GM12878 (cell line): ENCODE results near the gene KMT2B. TPM values are rescaled to one million over a fixed set of nuclear protein-coding genes. Genes with fewer than 3 reads are reported as not detected.

Experiments
- ATF7 ChIP-seq: fragments of 450-650 bp; IDR thresholded peaks from 2 replicates; pipeline ENCODE4 v1.6.1; 2016; ENCODE audit warnings: low read depth, mild to moderate bottlenecking
- CBX5 ChIP-seq: sonication (generic); IDR thresholded peaks from 2 replicates; pipeline ENCODE4 v1.6.1; 2016; ENCODE audit warnings: low read depth, moderate library complexity, mild to moderate bottlenecking, inconsistent platforms
- CEBPZ ChIP-seq: fragments of 150-350 bp; IDR thresholded peaks from 2 replicates; pipeline ENCODE4 v1.6.1; 2016; ENCODE audit warnings: low read depth, low read length
- E2F4 ChIP-seq: IDR thresholded peaks from 2 replicates; pipeline ENCODE4 v1.6.1; 2012; ENCODE audit warnings: low read depth, low read length, improper control_type of control experiment
- ESRRA ChIP-seq: IDR thresholded peaks from 2 replicates; pipeline ENCODE4 v1.6.1; 2012; ENCODE audit warnings: mild to moderate bottlenecking, low read length, improper control_type of control experiment
- FOS ChIP-seq: IDR thresholded peaks from 3 replicates; pipeline ENCODE4 v1.6.1; 2011; ENCODE audit warnings: borderline replicate concordance; ENCODE audit not compliant: insufficient read length; ENCODE audit errors: extremely low read depth
- FOXM1 ChIP-seq: IDR thresholded peaks from 2 replicates; pipeline ENCODE4 v1.6.1; 2012; ENCODE audit warnings: low read depth, mild to moderate bottlenecking, inconsistent platforms, low read length, moderate library complexity
- IKZF2 ChIP-seq, 2 experiments: fragments of 450-650 bp; IDR thresholded peaks; 2 replicates each; pipeline ENCODE4 v1.6.1; 2017; ENCODE audit warnings: mild to moderate bottlenecking in 2 of 2, moderate library complexity in 2 of 2
- MEF2A ChIP-seq: IDR thresholded peaks from 2 replicates; pipeline ENCODE4 v1.6.1; 2011; ENCODE audit warnings: low read depth, mild to moderate bottlenecking, low read length, moderate library complexity; ENCODE audit not compliant: insufficient read depth
- MTA2 ChIP-seq: fragments of 450-650 bp; IDR thresholded peaks from 2 replicates; pipeline ENCODE4 v1.6.1; 2016; ENCODE audit warnings: low read depth, mild to moderate bottlenecking, moderate library complexity
- MYC ChIP-seq: IDR thresholded peaks from 2 replicates; pipeline ENCODE4 v1.6.1; 2011; ENCODE audit warnings: mild to moderate bottlenecking, low read length, moderate library complexity, inconsistent platforms; ENCODE audit not compliant: insufficient read depth, insufficient replicate concordance, insufficient read length, severe bottlenecking
- NBN ChIP-seq: fragments of 450-650 bp; IDR thresholded peaks from 2 replicates; pipeline ENCODE4 v1.6.1; 2016
- POLR2A ChIP-seq: IDR thresholded peaks from 2 replicates; pipeline ENCODE4 v1.6.1; 2011; ENCODE audit warnings: low read depth, mild to moderate bottlenecking, low read length
- RBBP5 ChIP-seq: fragments of 200-600 bp; sonication (generic); conservative IDR thresholded peaks from 2 replicates; pipeline ENCODE4 v1.6.1; 2016
- SMARCA5 ChIP-seq: fragments of 450-650 bp; IDR thresholded peaks from 2 replicates; pipeline ENCODE4 v1.6.1; 2017; ENCODE audit warnings: mild to moderate bottlenecking
- TCF12 ChIP-seq: IDR thresholded peaks from 2 replicates; pipeline ENCODE4 v1.6.1; 2011; ENCODE audit warnings: low read depth, mild to moderate bottlenecking, low read length
- ZNF622 ChIP-seq: fragments of 450-650 bp; IDR thresholded peaks from 2 replicates; pipeline ENCODE4 v1.6.1; 2017; ENCODE audit warnings: mild to moderate bottlenecking, inconsistent platforms
- polyA plus RNA-seq, 11 experiments: library from polyadenylated mRNA; depleted of rRNA in 4 of 11; unstranded in 6 of 11; stranded (reverse) in 5 of 11; fragments of >200 nt; fragmentation: Nextera tagmentation in 4 of 11; fragmentation: Illumina TruSeq in 1 of 11; extraction: Ambion mirVana in 4 of 11; extraction: Trizol in 1 of 11; gene quantifications; 1 replicate in 1 of 11; 2 replicates in 10 of 11; pipeline versions ENCODE4 v1.2.1 to v1.2.3, GENCODE V29; 2011 to 2016; ENCODE audit warnings: inconsistent platforms in 2 of 11, missing spikeins in 2 of 11, low read depth in 1 of 11
- total RNA-seq, 4 experiments: library from RNA; depleted of rRNA in 3 of 4; stranded (reverse); fragments of >200 nt in 3 of 4; fragmentation: Illumina TruSeq in 1 of 4; extraction: Trizol in 1 of 4; gene quantifications; 2 replicates each; pipeline versions ENCODE4 v1.2.1 to v1.2.3, GENCODE V29; 2013 to 2021
- TF ChIP-seq, protein P1 (sequence below): fragments of 450-650 bp; IDR thresholded peaks from 2 replicates; pipeline ENCODE4 v1.6.1; 2014; ENCODE audit warnings: mild to moderate bottlenecking
- TF ChIP-seq, protein P2 (sequence below), 3 experiments: IDR thresholded peaks in 2 of 3; conservative IDR thresholded peaks in 1 of 3; 2 replicates each; pipeline ENCODE4 v1.5.1; 2011; ENCODE audit warnings: low read depth in 3 of 3, low read length in 3 of 3, mild to moderate bottlenecking in 3 of 3, control low read depth in 2 of 3, moderate library complexity in 2 of 3, inconsistent platforms in 1 of 3, mixed read lengths in 1 of 3; ENCODE audit not compliant: control insufficient read depth in 2 of 3, insufficient read depth in 1 of 3; ENCODE audit errors: extremely low read depth in 1 of 3
- TF ChIP-seq, protein P3 (sequence below): fragments of 450-650 bp; formaldehyde crosslinking; IDR thresholded peaks from 2 replicates; pipeline ENCODE4 v1.4.0; 2022; ENCODE audit warnings: mild to moderate bottlenecking, moderate library complexity

KMT2B gene
- total and polyA plus RNA-seq, 10 of the 15 experiments (the other 5 are each of a cell fraction or from before 2014, with no cell fraction given), result 0.71 to 35.6 (median 6.0) TPM

GRCh38 chr19:35702223-35703012, 15.4 kb upstream of the KMT2B start (continued):
- TF ChIP-seq ZNF622 (peak; percentile 44; the same call in 1 of the 2 replicates), POLR2A (peak; percentile 93), SMARCA5 (peak; percentile 72), FOXM1 (0 out of 2 replicates have a peak, but pooled peaks have one; percentile 15), FOS (peak; percentile 98), MYC (peak; percentile 13), ATF7 (peak; percentile 33), E2F4 (no peak), MEF2A (no peak), ESRRA (no peak), CEBPZ (peak; percentile 96), TCF12 (no peak), CBX5 (no peak), IKZF2 (IDR thresholded peaks at IDR 0.05) (peak; percentile 47 to 60), MTA2 (peak; percentile 29; the same call in 1 of the 2 replicates), NBN (peak; percentile 79), RBBP5 (no peak)
- TF ChIP-seq, protein P1, sequence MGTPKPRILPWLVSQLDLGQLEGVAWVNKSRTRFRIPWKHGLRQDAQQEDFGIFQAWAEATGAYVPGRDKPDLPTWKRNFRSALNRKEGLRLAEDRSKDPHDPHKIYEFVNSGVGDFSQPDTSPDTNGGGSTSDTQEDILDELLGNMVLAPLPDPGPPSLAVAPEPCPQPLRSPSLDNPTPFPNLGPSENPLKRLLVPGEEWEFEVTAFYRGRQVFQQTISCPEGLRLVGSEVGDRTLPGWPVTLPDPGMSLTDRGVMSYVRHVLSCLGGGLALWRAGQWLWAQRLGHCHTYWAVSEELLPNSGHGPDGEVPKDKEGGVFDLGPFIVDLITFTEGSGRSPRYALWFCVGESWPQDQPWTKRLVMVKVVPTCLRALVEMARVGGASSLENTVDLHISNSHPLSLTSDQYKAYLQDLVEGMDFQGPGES, result peak; percentile 99
- TF ChIP-seq, protein P2, sequence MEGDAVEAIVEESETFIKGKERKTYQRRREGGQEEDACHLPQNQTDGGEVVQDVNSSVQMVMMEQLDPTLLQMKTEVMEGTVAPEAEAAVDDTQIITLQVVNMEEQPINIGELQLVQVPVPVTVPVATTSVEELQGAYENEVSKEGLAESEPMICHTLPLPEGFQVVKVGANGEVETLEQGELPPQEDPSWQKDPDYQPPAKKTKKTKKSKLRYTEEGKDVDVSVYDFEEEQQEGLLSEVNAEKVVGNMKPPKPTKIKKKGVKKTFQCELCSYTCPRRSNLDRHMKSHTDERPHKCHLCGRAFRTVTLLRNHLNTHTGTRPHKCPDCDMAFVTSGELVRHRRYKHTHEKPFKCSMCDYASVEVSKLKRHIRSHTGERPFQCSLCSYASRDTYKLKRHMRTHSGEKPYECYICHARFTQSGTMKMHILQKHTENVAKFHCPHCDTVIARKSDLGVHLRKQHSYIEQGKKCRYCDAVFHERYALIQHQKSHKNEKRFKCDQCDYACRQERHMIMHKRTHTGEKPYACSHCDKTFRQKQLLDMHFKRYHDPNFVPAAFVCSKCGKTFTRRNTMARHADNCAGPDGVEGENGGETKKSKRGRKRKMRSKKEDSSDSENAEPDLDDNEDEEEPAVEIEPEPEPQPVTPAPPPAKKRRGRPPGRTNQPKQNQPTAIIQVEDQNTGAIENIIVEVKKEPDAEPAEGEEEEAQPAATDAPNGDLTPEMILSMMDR (IDR thresholded peaks at IDR 0.05 in 2 of 3, conservative IDR thresholded peaks at IDR 0.05 in 1 of 3; ENCODE audit: control insufficient read depth in 2 of 3, extremely low read depth in 1 of 3, insufficient read depth in 1 of 3, low read depth in 3 of 3, low read length in 3 of 3), result no peak
- TF ChIP-seq, protein P3, sequence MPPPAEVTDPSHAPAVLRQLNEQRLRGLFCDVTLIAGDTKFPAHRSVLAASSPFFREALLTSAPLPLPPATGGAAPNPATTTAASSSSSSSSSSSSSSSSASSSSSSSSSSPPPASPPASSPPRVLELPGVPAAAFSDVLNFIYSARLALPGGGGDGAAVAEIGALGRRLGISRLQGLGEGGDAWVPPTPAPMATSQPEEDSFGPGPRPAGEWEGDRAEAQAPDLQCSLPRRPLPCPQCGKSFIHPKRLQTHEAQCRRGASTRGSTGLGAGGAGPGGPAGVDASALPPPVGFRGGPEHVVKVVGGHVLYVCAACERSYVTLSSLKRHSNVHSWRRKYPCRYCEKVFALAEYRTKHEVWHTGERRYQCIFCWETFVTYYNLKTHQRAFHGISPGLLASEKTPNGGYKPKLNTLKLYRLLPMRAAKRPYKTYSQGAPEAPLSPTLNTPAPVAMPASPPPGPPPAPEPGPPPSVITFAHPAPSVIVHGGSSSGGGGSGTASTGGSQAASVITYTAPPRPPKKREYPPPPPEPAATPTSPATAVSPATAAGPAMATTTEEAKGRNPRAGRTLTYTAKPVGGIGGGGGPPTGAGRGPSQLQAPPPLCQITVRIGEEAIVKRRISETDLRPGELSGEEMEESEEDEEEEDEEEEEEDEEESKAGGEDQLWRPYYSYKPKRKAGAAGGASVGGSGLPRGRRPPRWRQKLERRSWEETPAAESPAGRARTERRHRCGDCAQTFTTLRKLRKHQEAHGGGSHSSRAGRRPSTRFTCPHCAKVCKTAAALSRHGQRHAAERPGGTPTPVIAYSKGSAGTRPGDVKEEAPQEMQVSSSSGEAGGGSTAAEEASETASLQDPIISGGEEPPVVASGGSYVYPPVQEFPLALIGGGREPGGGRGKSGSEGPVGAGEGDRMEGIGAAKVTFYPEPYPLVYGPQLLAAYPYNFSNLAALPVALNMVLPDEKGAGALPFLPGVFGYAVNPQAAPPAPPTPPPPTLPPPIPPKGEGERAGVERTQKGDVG (CRISPR knock-in tag), result no peak
